Activated CD8-positive, alpha-beta memory T cell treated with anti-CD3 and anti-CD28 coated beads for 36 hours (primary cell): ENCODE measurements around the gene NAV2. TPM values are rescaled to one million over a fixed set of nuclear protein-coding genes. Genes with fewer than 3 reads are reported as not detected.

ENCODE experiments used
- CTCF ChIA-PET: fragments of 350-600 bp; sonication (Branson Sonifier 250); formaldehyde crosslinking; loops from one replicate; lab custom pipeline; 2021; ENCODE audit warnings: antibody characterized with exemption; lab: Charles Lee
- POLR2A ChIA-PET: fragments of 350-600 bp; sonication (Branson Sonifier 250); formaldehyde crosslinking; loops from one replicate; lab custom pipeline; 2021; ENCODE audit warnings: antibody characterized with exemption; lab: Charles Lee
- total RNA-seq, 2 experiments: library from RNA; stranded (reverse); gene quantifications; one replicate each; pipeline ENCODE4 v1.2.3, GENCODE V29; 2021

Gene NAV2
- total RNA-seq, 2 experiments from 2014 or later, result 0.23 to 0.25 TPM

DNA sequence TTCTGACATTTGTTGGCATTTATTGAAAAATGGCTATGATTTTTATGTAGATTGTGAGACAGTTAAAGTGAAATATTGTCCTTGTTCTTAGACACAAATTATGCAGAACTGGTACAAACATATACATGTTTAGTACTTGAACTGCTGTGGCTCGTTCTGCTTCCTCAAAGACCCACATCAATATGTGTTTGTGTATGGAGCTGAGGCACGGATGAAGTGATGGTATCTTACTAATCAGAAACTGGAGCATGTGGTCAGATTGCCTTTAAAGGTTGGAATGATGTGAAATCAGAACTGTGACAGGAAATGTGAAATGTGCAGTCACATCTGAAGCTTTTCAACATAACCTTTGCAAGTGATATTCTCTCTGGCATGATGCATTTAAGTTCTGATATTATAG lies 130.4 kb downstream of the NAV2 start:
- ChIA-PET POLR2A (interaction anchor here (0.6 kb wide), 1 partner anchor 1137 kb away, joined by 3 read pairs; no protein-coding TSS in a partner anchor), CTCF (no interaction called here)

DNA sequence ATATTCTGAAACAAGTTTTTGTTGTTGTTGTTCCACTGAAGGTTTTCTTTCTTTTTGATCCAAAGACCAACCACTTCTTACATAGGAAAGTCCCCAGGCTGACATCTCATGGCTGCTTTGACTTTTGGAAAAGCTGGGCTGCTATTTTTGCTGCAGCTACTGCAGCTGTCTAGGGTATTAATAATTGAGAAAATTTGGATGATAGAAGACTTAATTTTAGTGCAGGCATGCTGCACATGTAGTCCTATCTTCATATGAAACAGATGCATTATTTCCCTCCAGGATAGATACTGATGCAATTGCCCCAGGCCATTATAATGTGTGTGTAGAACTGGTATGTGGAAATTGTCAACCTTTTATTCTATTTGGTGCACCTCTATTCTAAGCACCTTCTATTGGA lies 131.4 kb downstream of the NAV2 start:
- ChIA-PET POLR2A (no interaction called here), CTCF (interaction anchor here (0.5 kb wide), 1 partner anchor 1983 kb away, joined by 3 read pairs; no protein-coding TSS in a partner anchor)

DNA sequence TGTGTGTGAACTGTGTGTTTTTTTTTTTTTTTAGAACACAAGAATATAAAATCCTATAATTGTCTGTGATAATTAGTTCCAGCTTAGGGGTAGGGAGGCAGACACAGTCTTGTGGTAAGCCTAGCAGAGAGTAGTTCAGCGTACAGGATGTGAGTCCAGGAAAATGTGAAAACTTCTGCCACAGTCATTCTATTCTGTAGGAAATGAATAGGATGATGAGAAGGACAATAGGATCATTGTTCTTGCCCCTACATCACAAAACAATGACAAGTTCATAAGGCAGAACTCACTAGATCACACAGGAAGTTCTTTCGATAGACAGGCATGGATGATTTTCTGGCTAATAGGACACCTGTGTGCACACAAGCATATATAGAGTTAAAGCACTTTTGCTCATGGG lies 132.2 kb downstream of the NAV2 start:
- POLR2A ChIA-PET, result no interaction called here
- CTCF ChIA-PET, result no interaction called here

DNA sequence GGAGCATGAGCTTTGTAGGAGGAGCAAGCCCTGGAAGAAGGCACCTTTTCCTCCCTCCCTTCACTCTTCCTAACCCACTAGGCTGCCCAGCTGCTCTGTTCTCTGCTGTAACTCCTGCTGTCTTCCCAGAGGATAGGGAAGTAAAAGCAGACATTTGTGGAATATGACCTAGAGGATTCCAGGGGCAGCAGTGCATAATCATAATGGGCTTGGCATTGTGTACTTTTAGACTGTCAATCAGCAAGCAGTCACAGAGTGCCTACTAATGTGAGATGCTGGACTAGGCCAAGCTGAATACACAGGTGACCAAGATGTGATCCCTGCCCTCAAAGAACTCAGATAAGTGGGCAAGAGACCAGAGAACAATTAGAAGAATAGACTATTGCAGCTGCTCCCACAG lies 133.0 kb downstream of the NAV2 start:
- CTCF ChIA-PET, result no interaction called here
- POLR2A ChIA-PET, result no interaction called here

DNA sequence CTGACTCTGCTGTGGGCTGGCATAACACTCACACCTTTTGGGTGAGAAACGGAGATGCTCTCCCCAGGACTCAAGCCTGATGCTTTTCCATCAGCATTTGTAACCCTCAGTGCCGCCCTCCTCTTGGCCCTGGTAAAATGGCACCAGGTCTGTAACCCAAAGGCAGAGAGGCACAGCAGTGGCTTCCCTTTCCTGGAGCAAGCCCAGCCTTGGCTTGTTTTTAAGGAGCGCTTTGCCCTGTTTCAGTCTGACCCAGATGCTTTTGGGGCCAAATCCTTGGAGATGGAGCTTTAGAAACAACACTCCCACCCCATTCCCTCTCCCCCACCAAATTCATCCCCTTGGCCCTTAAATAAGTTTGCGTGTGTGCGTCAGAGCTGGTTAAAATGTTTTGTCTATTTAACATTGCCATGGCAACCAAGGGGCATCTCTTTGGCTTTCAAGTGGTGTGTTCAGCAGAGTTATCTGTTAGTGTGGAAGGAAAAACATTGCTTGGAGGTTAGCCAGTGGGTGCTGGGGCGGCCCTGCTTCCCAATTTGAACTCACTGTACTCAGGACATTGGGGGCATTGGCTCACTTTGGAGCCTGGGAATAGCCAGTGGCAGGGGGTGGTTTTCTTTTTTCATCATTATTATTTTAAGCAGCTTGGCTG lies 134.1 kb downstream of the NAV2 start:
- ChIA-PET CTCF (no interaction called here), POLR2A (no interaction called here)

DNA sequence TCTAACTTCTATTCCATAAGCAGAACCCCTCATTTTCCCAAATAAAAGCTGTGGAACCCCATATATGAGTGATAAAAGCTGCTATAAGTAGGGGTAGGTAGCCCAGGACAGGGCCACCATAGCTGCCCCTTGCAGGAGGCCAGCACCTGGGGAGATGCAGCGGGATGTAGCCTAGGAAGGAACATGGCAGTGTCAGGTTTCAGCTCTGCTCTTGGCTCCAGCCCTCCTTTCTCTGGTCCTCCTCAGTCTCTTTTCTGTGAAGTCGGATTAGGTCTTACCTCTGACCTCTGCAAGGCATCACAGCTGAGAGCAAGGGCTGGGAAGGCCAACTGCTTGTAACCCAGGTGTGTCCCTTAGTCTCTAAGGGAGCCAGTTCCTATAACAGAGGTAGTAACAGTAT lies 135.6 kb downstream of the NAV2 start:
- ChIA-PET POLR2A (no interaction called here), CTCF (no interaction called here)

DNA sequence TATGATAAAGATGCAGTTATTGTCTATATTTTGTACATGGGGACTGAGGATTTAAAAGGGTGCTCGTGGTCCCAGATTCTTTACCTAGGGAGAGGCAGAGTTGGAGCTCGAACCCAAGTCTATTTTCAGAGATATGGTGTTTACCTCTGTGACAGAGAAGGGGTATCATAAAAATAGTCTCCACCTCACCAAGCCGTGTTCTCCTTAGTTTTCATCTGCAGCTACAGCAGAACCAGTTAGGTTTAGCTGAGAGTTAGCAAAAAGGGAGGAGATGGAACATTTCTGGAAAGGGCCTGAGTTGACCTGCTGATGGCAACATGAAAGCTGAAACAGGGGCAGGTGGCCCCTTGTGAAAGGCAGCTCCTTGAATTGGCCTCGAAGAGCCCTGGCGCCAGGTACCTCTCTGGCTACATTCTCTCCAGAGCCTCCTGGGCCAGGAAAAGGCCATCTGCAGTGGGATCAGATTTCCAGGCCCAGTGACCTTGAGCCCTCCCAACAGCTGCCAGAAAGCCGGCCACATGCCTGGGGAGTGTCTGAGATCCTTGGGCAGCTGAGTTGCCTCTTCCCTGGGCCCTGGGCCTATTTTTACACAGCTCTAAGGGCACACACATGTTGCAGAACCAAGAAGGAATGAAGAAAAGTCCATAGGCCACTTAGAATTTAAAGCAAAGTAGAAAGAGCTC lies 136.6 kb downstream of the NAV2 start:
- ChIA-PET CTCF (no interaction called here), POLR2A (no interaction called here)

DNA sequence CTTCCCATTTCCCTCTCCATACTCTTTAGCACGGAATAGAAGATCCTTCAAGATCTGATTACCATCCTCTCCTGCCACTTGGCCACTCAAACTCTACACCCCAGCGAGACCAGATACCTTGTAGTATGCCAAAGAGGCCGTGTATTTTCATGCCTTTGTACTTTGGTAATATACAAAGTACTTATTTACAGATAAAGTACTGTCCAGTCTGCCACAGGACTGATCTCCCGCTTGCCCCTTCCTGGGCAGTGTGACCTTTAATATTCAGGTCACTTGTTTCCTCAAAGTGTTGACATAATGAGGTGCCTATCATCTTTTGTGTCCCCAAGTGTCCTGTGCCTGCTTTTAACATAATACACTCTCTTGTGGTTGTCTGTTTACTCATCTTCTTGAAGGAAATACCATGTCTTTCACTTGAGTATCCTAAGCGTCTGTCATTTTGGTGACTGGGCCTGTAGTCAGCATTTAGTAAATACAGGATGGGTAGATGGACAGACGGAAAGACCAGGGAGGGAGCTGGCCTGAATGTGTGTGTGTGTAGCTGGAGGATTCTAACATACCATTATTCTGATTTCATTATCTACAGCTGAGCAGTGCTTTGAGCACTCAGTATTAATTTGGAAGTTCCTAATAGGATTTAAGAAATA lies 137.4 kb downstream of the NAV2 start:
- POLR2A ChIA-PET, result no interaction called here
- CTCF ChIA-PET, result no interaction called here

DNA sequence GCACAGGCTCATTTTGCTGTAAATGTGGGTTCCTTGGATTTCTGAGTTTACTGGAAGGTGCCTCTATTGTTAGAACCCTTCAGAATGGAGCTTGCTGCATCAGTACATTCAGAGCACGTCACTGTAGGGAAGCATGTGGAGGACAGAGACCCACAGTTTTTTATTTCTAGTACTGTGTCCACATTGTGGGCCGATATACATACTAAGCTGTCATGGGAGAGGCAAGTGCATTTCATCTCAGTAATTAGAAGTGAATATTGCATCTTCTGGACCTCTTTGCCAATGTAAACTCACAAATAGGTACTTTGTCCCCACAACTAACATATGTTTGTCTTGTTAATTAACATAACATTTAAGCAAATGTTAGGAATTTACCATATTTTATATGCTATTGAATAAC lies 139.7 kb downstream of the NAV2 start:
- ChIA-PET CTCF (no interaction called here), POLR2A (no interaction called here)

DNA sequence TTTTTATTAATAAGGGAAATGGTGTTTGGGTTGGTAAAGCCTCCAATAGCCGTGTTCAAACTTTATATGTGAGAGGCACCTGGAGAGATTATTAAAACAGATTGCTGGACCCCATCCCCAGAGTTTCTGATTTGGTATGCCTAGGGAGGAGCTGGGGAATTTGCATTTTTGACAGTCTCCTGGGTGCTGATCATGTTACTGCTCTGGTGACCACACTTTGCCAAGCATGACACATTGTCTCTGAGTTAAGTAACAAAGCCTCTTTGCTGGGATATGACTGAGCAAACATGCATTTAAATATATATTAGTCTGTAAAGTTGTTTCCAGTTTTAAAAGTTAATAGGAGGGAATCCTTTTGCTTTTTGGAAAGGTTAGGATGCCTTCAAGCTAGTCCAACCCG lies 140.4 kb downstream of the NAV2 start:
- POLR2A ChIA-PET, result no interaction called here
- CTCF ChIA-PET, result no interaction called here

DNA sequence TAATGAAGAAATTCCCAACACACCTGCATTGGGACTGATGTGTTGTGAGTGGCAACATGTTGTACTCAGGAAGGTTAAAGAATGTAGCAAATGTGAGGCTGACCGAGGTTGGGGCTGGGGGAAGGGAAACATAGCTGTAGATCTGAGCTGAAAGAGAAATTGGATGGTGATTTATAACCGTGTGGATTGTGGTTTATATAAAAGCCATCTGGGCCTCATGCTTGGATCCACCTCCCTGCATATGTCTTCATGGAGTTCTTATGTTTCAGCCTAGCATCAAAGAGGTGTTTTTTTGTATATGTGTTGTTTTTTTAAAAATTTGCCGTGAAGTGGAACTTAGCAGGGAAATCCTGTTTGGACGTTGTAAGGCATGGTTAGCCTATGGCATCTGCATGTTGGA lies 141.3 kb downstream of the NAV2 start:
- CTCF ChIA-PET, result no interaction called here
- POLR2A ChIA-PET, result no interaction called here

DNA sequence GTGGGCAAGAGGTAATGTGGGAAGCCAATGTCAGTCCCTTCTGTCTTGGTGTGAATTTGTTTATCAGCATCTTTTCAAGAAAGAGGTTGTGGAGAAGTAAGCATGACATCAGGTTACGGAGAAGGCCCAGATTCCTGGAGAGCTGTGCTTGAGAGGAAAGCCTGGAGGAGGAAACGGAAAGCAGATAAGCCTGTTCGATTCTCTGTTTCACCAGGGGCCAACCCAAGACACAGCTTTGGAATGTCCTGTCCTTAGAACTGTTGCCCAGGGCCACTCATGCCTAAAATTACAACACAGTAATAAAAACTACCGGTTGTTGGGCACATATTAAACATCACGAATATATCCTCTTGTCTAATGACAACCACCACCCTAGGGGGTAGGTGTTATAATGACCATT lies 148.5 kb downstream of the NAV2 start:
- POLR2A ChIA-PET, result no interaction called here
- CTCF ChIA-PET, result no interaction called here

DNA sequence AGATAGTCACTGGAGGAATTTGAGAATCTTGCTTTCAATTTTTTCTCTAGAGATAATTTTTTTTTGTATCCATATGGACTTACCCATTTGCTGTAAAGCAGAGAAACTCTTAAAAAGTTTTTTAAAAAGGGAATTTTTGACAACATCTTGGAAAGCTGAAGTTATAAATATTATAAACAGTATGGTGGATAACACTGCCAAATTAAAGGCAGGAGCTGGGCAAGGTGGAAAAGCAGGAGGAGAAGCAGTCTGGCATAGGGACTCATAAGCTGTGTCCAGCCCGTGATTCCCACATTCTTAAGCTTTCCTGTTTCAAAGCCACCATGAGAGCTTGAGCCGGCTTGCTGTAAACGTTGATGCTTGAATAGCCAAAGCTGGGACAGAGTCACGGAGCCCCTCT lies 149.5 kb downstream of the NAV2 start:
- CTCF ChIA-PET, result no interaction called here
- POLR2A ChIA-PET, result no interaction called here

DNA sequence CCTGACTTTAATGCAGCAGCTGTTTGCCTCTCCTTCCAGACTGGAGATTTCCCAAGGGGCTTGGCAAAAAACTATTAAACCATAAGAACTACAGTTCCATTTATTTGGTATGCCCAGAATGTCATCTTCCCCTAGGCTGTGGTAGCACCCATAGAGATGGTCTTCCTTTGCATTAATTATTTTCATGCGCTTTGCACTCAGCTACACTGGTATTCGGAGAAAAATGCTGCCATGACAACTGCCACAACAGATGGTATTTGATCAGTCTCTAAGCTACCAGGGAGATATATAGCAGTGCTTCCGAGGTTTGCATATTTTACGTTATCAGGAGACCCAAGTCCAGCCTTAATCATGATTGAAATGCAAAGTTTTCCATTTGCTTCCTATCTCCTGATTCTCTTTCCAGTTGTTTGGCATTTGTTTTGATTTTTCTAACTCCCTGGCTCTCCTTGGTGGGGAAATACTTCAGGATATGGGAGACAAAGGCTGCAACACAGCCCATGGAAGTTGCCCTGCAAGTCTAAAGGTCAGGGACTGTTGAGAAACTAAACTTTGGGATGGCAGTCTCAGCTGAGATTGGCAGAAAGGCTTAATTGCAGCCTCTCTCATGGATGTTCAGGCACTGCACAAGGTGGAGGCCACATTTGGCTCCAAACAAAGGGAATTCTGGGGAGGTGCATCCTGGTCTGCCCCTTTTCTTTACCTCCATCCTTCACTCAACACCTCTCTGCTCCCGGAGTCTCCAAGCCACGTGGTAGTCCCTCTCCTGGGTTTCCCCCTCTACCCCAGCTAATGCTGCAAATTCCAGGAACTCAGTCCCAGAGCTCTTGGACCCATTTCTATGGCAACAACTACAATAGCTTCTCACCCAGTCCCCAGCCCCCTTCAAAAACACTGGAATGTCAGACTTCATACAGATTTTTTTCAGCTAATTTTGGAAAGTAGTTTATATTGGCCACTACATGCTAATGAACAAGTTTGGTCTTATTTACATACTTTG lies 151.8 kb downstream of the NAV2 start:
- ChIA-PET CTCF (no interaction called here), POLR2A (no interaction called here)

DNA sequence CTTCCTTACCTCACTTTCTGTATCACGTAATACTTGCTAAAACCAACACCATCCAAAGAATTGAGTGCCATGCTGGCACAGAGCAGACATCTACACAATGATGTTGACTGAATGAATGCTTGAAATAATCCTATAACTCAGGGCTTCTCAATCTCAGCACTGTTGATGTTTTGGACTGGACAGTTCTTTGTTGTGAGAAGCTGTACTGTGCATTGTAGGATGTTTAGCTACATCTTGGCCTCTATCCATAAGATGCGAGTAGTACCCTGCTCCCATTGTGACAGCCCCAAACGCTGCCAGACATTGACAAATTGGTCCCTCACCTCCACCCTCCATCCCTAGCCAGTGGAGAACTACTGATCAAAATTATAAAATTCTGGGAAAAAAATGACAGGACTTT lies 153.4 kb downstream of the NAV2 start:
- POLR2A ChIA-PET, result no interaction called here

DNA sequence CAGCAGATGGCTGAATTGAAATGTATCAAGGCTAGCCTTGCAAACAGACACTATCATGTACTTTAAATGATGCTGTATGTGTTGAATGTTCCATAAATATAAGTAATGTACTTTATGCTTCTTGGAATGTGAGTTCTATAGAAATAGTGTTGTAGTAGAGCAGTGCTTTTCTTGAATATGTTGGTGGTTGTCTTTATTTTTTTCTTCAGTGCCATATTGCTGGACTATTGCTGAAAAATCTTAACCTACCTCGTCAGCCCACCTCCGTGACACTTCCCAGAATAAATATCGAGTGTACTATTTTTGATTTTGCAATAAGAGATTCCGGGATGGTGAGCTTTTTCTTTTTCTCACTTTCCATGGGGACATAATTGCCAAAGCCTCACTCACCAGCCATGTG lies 153.9 kb downstream of the NAV2 start:
- ChIA-PET POLR2A (no interaction called here), CTCF (no interaction called here)

More for the DNA sequence above, 153.4 kb downstream of the NAV2 start:
- CTCF ChIA-PET, result no interaction called here

DNA sequence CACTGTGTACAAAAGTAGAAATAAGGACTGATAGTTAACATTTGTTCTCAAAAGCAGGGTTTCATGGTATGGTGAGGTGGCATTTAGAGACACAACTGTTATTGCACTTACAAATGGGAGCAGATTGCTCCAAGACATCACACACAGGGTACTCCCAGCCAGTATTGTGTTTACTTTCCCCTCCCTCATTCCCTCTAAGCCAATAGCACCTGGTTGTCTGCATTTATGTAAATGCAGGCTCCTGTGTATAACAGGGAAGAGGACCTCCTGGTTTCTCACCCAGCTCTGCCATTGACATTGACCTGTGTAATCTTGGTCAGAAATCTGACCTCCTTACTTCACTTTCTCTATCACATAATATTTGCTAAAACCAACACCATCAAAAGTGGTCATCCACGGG lies 154.4 kb downstream of the NAV2 start:
- POLR2A ChIA-PET, result no interaction called here
- CTCF ChIA-PET, result no interaction called here

DNA sequence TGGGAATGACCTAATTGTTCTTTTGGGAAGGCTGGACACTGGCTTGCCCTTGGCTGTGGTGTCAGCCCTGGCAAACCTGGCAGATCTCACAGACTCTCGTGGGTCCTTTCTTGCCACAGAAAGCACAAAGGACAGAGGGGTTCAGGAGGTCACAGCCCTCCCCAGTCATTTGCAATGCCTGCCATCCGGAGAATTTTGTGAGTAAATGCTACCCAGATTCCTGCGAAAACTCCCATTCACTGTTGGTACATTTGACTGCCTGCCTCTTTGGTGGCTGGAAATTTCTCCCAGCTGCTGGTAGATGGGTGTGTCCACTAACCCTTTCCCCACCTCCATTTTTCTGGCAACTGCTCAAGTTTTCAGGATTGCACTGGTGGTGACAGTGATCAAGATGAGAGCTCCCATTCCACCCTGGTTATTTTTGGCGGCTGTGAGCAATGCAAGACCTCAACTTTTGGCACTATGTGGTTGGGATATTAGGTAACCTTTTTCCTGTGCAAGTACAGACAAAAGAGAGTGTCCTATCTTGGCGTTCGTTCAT lies 155.7 kb downstream of the NAV2 start:
- ChIA-PET CTCF (no interaction called here), POLR2A (no interaction called here)

DNA sequence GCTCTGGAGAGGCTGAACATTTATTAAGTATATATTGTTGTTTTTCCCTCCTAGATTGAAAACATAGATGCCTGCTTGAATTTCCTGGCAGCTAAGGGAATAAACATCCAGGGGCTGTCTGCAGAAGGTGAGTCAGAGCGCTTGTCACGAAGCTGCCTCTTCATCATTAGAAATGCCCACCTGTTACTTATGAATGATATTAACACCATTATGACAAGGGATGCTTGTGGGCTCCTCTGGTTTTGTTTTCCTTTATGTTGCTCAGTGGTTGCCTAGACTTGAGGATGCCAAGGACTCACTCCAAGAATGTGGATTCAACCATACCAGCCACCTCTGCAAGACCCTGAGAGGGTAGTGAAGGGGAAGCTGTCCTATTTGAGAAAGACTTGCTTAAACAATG lies 156.2 kb downstream of the NAV2 start:
- ChIA-PET POLR2A (no interaction called here), CTCF (no interaction called here)

DNA sequence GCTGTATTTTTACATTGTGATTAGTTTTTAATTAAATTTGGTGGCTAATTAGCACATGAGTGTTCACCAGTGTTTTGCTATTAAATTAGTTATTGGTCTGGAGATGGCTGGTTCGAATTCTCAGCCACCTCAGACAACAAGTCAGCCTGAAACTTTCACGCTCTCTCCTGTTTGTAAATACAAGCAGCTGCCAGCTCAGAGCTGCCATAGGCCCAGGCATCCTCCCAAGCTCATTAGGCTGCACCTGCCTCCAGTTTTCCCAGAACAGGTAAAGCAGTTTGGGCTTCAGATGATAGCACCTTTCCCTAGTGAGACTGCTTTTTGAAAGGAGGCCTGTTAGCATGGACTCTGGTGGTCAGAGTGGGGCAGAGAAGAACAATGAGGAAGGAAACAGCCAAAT lies 156.8 kb downstream of the NAV2 start:
- ChIA-PET POLR2A (no interaction called here), CTCF (no interaction called here)
